Measurements from ENCODE around the gene TMEM125. TPM values are rescaled to one million over a fixed set of nuclear protein-coding genes. Genes with fewer than 3 reads are reported as not detected.

TMEM125 gene
- total RNA-seq, 6 donors from 2014 or later, result 144 to 302 (median 227) TPM

DNA sequence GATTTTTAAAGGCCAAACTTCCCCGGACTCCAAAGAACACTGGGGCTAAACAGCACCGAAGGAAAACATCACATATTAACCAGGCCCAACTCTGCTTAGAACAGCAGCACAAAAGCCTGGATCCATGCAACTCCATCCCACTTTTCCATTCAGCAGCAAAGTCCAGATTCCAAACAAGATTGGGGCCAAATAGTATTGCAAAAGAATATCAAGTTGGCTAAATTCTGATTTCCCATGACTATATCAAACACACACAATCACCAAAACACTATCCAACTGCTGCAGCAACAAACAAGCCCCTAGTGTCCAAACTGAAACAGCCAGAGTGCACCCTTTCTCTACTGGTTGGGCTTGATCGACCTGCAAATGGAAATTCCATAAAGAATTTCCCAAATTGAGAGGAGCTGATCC is 19.4 kb upstream of the TMEM125 start:
- H3K36me3 ChIP-seq, result no peaks in the 10 kb centered on the region
- WGBS, 2 donors, result 85 to 93% methylated on average over 3 of the region's 3 CpGs
- H3K27ac ChIP-seq, result no peak overlapping the region
- DNase-seq, result no peak
- no peak for ATAC-seq (ENCODE audit: low FRiP score in 2 of 2)
- no peak for TF ChIP-seq POLR2AphosphoS5 (IDR thresholded peaks at IDR 0.05)
- no peak for TF ChIP-seq EP300 (IDR thresholded peaks at IDR 0.05)
- TF ChIP-seq POLR2A (IDR thresholded peaks at IDR 0.05), result no peak
- no peak for TF ChIP-seq CTCF (IDR thresholded peaks at IDR 0.05)
- H3K4me3 ChIP-seq, result no peak overlapping the region
- H3K9me3 ChIP-seq, result no peaks in the 10 kb centered on the region
- no peaks in the 10 kb centered on the region for H3K27me3 ChIP-seq
- H3K4me1 ChIP-seq, result no peaks in the 10 kb centered on the region

DNA sequence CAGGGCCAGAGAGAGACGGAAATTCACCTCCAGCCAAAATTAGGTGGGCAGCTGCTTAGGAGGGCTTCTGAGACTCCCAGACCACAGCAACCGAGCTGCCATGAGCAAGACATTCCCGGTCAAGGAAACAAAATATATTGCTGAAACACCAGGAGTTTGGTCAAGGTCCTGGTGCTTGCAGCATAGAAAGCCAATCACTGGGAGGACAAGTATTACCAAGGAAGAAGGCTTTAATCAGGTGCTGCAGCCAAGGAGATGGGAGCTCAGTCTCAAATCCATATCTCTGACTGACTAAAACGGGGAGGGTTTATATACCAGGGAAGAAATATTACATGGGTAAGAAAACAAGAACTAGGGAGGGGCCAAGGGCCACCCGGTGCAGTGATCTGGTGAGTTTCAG is 18.8 kb upstream of the TMEM125 start:
- 89 to 94% methylated on average over 5 of the region's 5 CpGs for WGBS, 2 donors
- no peak for TF ChIP-seq CTCF (IDR thresholded peaks at IDR 0.05)
- no peak for TF ChIP-seq POLR2AphosphoS5 (IDR thresholded peaks at IDR 0.05)
- no peak for TF ChIP-seq POLR2A (IDR thresholded peaks at IDR 0.05)
- TF ChIP-seq EP300 (IDR thresholded peaks at IDR 0.05), result no peak
- ATAC-seq (ENCODE audit: low FRiP score in 2 of 2) (no peak), DNase-seq (no peak)
- Histone ChIP-seq H3K36me3 (no peaks in the 10 kb centered on the region), H3K4me1 (peaks cover 0 to 2% (median 0%) of the 10 kb centered on the region in 4 donors), H3K9me3 (no peaks in the 10 kb centered on the region), H3K27me3 (no peaks in the 10 kb centered on the region), H3K27ac (no peak overlapping the region), H3K4me3 (no peak overlapping the region)

DNA sequence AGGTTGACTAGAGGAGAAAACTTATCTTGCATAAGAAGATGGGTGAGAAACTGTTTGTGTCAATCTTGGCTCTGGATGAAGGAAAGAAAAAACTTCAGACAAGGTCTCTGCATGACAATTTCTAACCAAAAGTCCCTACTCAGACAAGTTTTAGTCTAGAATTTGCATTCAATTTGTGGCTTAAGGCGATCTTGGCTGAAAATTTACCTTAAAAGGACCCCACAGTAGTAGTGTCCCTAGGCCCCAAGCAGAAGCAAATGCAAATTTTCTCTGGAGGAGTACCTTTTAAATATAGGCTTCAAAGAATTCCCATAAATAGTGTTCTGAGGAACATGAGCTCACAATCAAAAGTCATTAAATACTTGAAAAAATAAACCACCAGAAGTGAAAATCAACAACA is 17.6 kb upstream of the TMEM125 start:
- Histone ChIP-seq H3K9me3 (no peaks in the 10 kb centered on the region), H3K27ac (no peak overlapping the region), H3K4me1 (peaks cover 0 to 10% (median 3%) of the 10 kb centered on the region in 4 donors), H3K36me3 (no peaks in the 10 kb centered on the region), H3K27me3 (no peaks in the 10 kb centered on the region), H3K4me3 (no peak overlapping the region)
- no peak for TF ChIP-seq CTCF (IDR thresholded peaks at IDR 0.05)
- TF ChIP-seq POLR2AphosphoS5 (IDR thresholded peaks at IDR 0.05), result no peak
- 88 to 93% methylated on average over 1 of the region's 1 CpG for WGBS, 2 donors
- ATAC-seq (ENCODE audit: low FRiP score in 2 of 2) (no peak), DNase-seq (no peak)

- no peaks in the 10 kb centered on the region for H3K27me3 ChIP-seq
- H3K4me3 ChIP-seq, result no peak overlapping the region
- H3K36me3 ChIP-seq, result no peaks in the 10 kb centered on the region
- no peak overlapping the region for H3K27ac ChIP-seq
- TF ChIP-seq EP300 (IDR thresholded peaks at IDR 0.05) (no peak), POLR2AphosphoS5 (IDR thresholded peaks at IDR 0.05) (no peak), CTCF (IDR thresholded peaks at IDR 0.05) (no peak), POLR2A (IDR thresholded peaks at IDR 0.05) (no peak)
- H3K4me1 ChIP-seq, result peaks cover 0 to 16% (median 6%) of the 10 kb centered on the region in 4 donors
- no peaks in the 10 kb centered on the region for H3K9me3 ChIP-seq
- WGBS, 2 donors, result 94 to 98% methylated on average over 4 of the region's 4 CpGs
- no peak for ATAC-seq (ENCODE audit: low FRiP score in 2 of 2)
- no peak for DNase-seq
Measured at GRCh38 chr1:43253173-43253572, 16.6 kb upstream of the TMEM125 start.

DNA sequence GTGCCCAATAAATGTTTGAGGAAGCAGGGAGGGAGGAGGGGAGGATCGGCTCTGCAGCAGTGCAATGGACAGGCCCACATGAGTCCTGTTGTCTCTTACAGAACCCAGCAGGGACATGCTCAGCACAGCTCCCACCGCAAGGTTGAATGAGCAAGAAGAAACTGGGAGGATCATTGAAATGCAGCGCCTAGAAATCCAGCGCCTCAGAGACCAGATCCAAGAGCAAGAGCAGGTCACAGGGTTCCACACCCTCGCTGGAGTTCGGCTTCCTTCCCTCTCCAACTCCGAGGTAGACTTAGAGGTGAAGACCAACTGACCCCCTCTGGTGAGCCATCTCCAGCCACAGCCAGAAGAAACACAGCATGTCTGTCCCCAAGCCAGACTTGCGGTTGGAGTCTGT is 15.9 kb upstream of the TMEM125 start:
- H3K4me3 ChIP-seq, result no peak overlapping the region
- H3K36me3 ChIP-seq, result no peaks in the 10 kb centered on the region
- no peak for DNase-seq
- WGBS, 2 donors, result 86 to 90% methylated on average over 5 to 8 of the region's 8 CpGs
- H3K27me3 ChIP-seq, result no peaks in the 10 kb centered on the region
- no peak overlapping the region for H3K27ac ChIP-seq
- no peak for ATAC-seq (ENCODE audit: low FRiP score in 2 of 2)
- H3K9me3 ChIP-seq, result no peaks in the 10 kb centered on the region
- TF ChIP-seq POLR2A (IDR thresholded peaks at IDR 0.05) (no peak), EP300 (IDR thresholded peaks at IDR 0.05) (no peak), POLR2AphosphoS5 (IDR thresholded peaks at IDR 0.05) (no peak), CTCF (IDR thresholded peaks at IDR 0.05) (no peak)
- peaks cover 0 to 16% (median 6%) of the 10 kb centered on the region in 4 donors for H3K4me1 ChIP-seq
